Lower lobe of right lung (tissue), 2 donors: Measurements from ENCODE around the gene DZIP1. TPM values are rescaled to one million over a fixed set of nuclear protein-coding genes. Genes with fewer than 3 reads are reported as not detected.

Source experiments
- ATAC-seq, 2 donors: fragments of 200-7000 bp; cut with Tn5 transposase; one replicate each; pipeline ENCODE4 v1.9.1; 2020 to 2022; ENCODE audit warnings: mild to moderate bottlenecking in 2 of 2, moderate library complexity in 2 of 2
- DNase-seq: peaks from one replicate; pipeline ENCODE4 v3.0.0-alpha.2; 2020
- H3K27ac ChIP-seq: fragments of 200-600 bp; one replicate; pipeline ENCODE4 v1.8.0; 2022
- H3K27me3 ChIP-seq: fragments of 200-600 bp; one replicate; pipeline ENCODE4 v1.8.0; 2022; ENCODE audit warnings: low read depth
- H3K36me3 ChIP-seq: fragments of 200-600 bp; one replicate; pipeline ENCODE4 v1.8.0; 2022; ENCODE audit warnings: mild to moderate bottlenecking
- H3K4me1 ChIP-seq: fragments of 200-600 bp; one replicate; pipeline ENCODE4 v1.8.0; 2022
- H3K4me3 ChIP-seq: fragments of 200-600 bp; one replicate; pipeline ENCODE4 v1.8.0; 2022; ENCODE audit warnings: mild to moderate bottlenecking
- H3K9me3 ChIP-seq: fragments of 200-600 bp; one replicate; pipeline ENCODE4 v1.8.0; 2022
- CTCF ChIP-seq: fragments of 200-600 bp; IDR thresholded peaks from one replicate; pipeline ENCODE4 v1.8.0; 2022; ENCODE audit warnings: antibody characterized with exemption, mild to moderate bottlenecking
- intact Hi-C: fragments of 100-400 bp; cut with DNase I; formaldehyde crosslinking; loops from one replicate; pipeline ENCODE4 v1.11.0; 2022
- total RNA-seq: library from RNA; stranded (reverse); fragmentation: NEBNext Ultra II Directional; extraction: Animal tissue kit (Norgen Biotek cat#: 25700); gene quantifications from one replicate; pipeline ENCODE4 v1.2.1, GENCODE V29; 2021
- donor health status: DM: no; HTN: yes; CAD: no; lungs with severe emphysema.

DZIP1 gene
- total RNA-seq, 1 donor from 2014 or later, result 9.0 TPM

- no peak for ATAC-seq
- no peaks in the 10 kb centered on the region for H3K4me1 ChIP-seq
- H3K27me3 ChIP-seq, result no peaks in the 10 kb centered on the region
- no peaks in the 10 kb centered on the region for H3K36me3 ChIP-seq
- no peak for DNase-seq
- intact Hi-C loops, result no loop called here
- no peaks in the 10 kb centered on the region for H3K9me3 ChIP-seq
- no peak for TF ChIP-seq CTCF
- no peak overlapping the region for H3K27ac ChIP-seq
- H3K4me3 ChIP-seq, result no peak overlapping the region
Observed at GRCh38 chr13:95544293-95544692, 100.2 kb downstream of the DZIP1 start.

- H3K36me3 ChIP-seq, result no peaks in the 10 kb centered on the region
- DNase-seq, result no peak
- no peaks in the 10 kb centered on the region for H3K9me3 ChIP-seq
- intact Hi-C loops, result no loop called here
- no peak for ATAC-seq
- H3K27ac ChIP-seq, result no peak overlapping the region
- no peaks in the 10 kb centered on the region for H3K27me3 ChIP-seq
- no peak overlapping the region for H3K4me3 ChIP-seq
- TF ChIP-seq CTCF, result no peak
- H3K4me1 ChIP-seq, result no peaks in the 10 kb centered on the region
Observed at GRCh38 chr13:95541911-95542474, 102.5 kb downstream of the DZIP1 start.

GRCh38 chr13:95541308-95541707, 103.2 kb downstream of the DZIP1 start:
- H3K27ac ChIP-seq, result no peak overlapping the region
- no peak for TF ChIP-seq CTCF
- DNase-seq (no peak), ATAC-seq (no peak)
- H3K4me1 ChIP-seq, result no peaks in the 10 kb centered on the region
- H3K4me3 ChIP-seq, result no peak overlapping the region
- intact Hi-C loops, result no loop called here
- no peaks in the 10 kb centered on the region for H3K36me3 ChIP-seq
- H3K27me3 ChIP-seq, result no peaks in the 10 kb centered on the region
- no peaks in the 10 kb centered on the region for H3K9me3 ChIP-seq

GRCh38 chr13:95540888-95541287, 103.6 kb downstream of the DZIP1 start:
- DNase-seq (no peak), ATAC-seq (peak in 1 of 2 donors; percentile 38)
- Histone ChIP-seq H3K36me3 (no peaks in the 10 kb centered on the region), H3K9me3 (no peaks in the 10 kb centered on the region), H3K4me3 (no peak overlapping the region), H3K27ac (no peak overlapping the region), H3K4me1 (no peaks in the 10 kb centered on the region), H3K27me3 (no peaks in the 10 kb centered on the region)
- intact Hi-C loops, result no loop called here
- TF ChIP-seq CTCF, result no peak

- intact Hi-C loops, result no loop called here
- no peaks in the 10 kb centered on the region for H3K27me3 ChIP-seq
- H3K9me3 ChIP-seq, result no peaks in the 10 kb centered on the region
- ATAC-seq, result no peak
- TF ChIP-seq CTCF, result peak; percentile 48
- no peak overlapping the region for H3K4me3 ChIP-seq
- H3K36me3 ChIP-seq, result no peaks in the 10 kb centered on the region
- H3K4me1 ChIP-seq, result no peaks in the 10 kb centered on the region
- no peak overlapping the region for H3K27ac ChIP-seq
- DNase-seq, result no peak
Observed at GRCh38 chr13:95536632-95537241, 107.8 kb downstream of the DZIP1 start.
